GM18520 (cell line): Measurements from ENCODE around the gene CYB5RL.
"Not testable (repeated sequence)": the region's sequence is repeated elsewhere in the genome, so short reads cannot be mapped to it uniquely, and the experiment has no call there.

Experiments used
- ATAC-seq: cut with Tn5 transposase; IDR thresholded peaks from one replicate; pipeline ENCODE4 v1.9.1; 2021; ENCODE audit not compliant: unreplicated experiment

CYB5RL gene

DNA sequence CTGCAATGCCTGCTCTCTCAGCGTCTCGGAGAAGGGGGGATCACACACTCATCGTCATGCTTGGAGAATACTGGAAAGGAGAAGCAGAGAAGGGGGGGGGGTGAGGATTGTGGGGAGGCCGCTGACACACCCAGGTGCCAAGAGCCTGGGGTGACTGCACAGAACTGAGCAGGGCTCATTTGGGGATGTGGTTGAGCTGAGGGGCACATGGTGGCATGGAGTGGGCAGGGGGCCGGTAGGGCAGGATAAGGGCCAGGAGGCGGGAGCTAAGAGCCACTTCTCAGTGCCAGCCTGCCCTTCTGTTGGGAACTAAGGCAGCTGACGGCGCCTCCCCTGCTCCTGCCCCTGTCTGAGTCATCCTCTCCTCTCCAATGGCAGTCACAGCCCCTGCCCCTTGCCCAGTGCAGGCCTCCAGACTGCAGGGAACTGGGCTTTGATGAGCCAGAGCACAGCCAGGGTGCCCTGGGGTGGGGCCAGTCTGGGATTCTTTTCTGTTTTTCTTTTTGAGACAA, 27.3 kb upstream of the CYB5RL start:
- ATAC-seq, result no peak

DNA sequence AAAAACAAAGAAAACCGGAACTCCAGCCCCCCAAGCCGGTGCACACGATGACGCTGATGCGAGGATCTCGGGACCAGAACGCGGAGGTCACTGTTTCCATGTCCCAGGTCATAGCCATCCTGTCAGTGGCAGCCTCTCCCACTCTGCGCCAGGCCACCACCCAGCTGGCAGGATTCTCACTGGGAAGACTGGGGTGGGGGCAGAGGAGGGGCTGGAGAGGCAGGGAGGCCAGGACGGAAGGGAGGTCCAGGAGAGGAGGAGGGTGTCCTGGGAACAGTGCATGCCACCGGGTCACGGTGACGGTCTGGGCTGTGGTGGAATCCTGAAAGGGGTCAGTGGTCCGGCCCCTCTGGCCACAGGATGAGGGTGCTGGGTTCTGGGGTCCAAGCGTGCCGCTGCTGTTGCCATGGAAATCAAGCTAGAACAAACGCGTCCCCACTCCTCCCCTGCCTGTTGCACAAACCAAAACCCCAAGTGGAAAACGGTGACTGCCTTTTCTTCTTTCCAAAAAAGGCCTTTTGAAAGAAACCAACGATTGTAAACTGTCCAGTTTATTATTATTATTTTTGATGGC, 26.2 kb upstream of the CYB5RL start:
- ATAC-seq, result no peak

DNA sequence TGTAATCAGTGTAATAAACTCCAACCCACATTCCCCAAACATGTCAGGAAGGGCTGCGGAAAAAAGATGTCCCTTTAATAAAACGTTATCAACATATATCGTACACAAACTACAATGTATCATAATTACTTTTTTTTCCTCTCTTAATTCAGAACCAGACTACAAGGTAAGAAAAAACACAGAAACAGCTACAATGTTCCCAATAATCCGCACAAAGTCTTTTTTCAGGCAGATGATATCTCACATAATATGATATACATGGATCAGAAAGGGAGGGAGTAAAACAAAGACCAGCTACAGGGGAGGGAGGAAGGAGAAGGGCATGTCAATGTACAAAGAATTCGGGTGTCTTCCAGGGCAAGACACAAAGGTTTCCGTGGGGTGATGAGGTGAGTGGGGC, 25.5 kb upstream of the CYB5RL start:
- no peak for ATAC-seq

DNA sequence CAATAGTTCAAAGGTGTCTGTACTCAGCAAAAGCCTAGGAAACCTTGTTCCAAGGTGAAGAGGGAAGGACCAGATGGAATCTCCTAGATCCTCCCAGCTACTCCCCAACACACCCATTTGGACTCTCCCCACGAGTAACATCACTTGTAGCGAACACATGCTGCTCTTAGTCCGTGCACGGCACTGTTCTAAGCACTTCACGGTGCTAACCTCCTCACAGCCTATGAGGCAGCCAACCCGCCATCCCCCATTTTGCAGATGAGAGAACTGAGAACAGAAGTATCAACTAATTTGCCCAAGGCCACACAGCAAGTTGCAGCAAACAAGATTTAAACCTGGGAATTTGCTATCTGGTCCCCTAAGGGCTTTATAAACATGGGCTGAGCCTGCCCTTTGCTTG, 24.4 kb upstream of the CYB5RL start:
- ATAC-seq, result no peak

DNA sequence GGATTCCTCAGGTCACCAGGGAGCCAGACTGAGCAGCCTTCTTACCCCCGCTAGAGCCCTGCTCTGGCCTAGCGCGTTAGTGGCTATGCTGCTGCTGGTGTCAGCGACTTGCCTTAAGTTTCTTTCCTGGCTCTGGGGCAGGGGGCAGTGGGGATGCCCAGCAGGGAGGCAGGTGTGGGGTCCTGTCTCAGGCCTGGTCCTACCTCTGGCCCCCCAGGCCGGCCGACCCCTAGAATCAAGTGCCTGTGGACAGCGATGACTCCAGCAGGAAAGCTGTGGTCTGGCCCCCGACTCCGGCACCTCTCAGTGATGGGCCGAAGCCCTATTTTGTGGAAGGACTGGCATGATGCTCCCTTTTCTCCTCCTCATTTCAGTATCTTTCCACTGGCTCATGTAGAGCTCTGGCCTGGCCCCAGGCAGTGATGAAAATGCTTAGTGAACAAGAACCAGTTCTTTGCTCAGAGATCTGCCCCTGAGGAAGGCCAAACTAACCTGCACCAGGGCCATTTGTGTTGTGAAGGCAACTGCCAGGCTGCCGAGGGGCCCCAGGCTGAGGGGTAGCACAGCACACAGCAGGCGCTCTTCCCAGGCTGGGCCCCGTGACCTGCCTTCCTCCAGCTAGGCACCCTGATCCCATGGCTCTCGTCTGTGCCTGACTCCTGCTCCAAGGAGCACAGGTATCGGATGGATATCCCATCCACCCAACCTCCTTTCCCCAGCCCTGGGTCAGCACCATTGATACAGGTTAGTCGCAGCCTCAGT, 23.8 kb upstream of the CYB5RL start:
- ATAC-seq, result no peak

DNA sequence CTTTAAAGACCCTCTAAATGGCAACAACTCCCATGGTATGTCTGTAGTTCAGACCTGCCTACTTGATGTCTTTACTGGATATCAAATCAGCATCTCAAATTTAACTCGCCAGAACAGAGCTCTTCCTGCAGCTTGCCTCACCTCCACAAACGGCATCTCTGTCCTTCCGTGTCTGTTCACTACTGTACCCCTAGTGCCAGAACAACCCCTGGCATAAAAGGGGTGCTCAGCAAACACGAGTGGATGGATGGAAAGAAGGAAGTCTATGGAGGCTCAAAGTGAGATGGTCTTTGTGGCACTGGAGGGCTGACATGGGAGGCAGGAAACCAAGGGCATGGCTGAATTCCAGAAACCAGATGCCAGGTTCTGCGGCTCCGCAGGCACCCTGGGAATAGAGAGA, 22.9 kb upstream of the CYB5RL start:
- no peak for ATAC-seq

DNA sequence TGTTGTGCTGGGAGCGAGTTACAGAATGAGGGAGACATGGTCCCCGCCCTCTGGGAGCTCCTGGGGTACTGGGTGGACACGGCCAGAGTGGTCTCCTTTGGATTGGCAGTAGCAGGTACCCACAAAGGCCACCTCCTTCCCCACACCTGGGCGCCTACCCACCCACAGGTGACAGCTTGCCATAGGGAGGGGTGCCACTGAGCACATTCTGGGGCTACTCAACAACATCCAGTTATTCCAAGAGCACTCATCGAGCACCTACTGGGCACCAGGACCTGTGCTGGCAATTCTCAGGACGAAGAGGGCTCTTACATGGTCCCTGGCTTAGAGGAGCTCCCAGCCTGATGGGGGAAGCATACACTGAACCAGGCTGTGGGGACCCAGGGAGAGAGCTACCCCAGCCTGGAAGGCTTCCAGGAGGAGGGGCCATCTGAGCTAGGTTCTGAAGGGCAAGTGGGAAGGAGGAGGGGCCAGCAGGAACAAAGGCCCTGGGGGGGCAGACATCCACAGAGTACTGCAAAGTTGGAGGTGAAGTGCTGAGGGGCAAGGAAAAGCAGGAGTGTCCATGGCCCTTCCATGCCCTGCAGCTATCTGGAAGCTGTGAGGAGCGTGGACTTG, 22.1 kb upstream of the CYB5RL start:
- no peak for ATAC-seq

DNA sequence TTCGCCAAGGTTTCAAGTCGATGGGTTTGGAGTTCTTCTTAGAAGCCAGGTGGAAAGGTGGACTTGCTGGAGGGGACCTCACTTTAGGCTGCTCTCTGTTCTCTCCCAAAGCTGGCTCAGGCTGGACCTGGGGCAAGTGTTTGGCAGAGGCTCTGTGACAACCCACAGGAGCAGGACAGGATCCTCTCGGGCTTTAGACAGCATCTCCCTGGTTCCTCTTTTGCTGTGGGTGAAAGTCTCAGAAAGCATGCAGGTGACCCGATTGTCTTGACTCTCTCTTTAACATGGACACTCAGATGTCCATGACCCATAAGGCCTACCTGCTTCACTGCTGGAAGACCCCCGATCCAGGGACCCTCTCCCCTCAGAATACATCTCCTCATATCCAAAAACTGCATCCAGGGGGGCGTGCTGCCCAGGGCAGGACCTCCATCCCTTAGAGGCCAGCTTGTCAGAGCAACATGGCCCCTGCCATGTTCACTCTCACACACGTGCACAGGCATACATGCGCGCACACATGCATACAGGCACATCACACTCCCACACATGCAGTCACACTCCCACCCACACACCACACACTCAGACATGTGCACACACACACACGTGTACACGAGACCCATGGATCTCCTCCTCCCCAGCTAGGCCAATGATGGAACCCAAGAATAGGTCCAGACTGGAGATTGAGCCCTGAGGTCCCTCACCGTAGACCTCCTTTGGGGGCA, 21.4 kb upstream of the CYB5RL start:
- no peak for ATAC-seq

DNA sequence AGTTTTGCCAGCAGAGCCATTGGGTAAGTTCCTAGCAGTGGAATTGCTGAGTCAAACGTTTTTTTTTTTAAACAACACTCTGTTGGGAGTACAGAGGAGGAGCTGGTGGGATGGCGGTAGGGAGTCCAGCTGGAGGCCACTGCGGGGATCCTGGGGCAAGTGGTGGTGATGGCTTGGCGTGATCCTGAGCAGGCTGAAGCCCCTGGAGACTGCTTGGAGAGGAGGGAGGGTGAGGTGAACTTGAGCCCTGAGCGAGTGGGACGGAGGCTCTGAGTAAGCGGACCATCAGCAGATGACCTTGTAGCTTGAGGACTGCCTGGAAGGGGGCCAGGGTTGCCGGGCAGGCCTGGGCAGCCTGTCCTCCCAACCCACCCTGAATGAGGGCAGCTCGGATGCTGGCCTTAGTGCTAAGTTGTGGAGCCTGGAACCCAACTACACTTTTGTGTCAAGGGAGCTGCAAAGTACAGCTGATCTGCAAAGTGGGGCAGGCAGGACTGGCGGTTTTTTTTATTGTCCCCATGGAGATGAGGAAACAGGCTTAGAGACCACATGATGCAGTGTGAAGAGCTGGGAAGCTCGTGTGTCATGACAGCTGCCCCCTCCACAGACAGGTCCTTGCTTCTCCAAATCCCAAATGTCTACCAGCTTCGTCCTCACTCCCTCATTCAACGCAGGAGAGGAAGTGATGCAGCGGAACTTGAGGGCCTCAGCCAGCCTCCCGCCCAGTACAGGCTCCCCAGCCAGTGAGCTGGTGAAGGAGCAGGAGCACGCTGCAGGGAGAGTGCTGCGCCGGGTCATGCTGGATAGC, 20.4 kb upstream of the CYB5RL start:
- no peak for ATAC-seq

DNA sequence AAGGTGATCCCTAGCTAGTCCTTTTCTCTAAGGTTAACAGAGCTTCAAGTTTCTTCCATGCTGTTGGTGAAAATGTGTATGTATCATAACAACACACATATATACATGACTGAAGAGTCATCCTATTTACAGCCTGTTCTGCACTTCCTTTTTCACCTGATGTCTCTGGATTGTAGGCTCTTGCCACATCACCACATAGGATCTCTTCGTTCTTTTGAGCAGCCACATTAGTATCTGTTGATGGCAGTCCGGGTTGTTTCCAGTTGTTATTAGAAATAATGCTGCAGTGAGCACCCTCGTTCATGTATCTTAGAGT, 19.8 kb upstream of the CYB5RL start:
- no peak for ATAC-seq

DNA sequence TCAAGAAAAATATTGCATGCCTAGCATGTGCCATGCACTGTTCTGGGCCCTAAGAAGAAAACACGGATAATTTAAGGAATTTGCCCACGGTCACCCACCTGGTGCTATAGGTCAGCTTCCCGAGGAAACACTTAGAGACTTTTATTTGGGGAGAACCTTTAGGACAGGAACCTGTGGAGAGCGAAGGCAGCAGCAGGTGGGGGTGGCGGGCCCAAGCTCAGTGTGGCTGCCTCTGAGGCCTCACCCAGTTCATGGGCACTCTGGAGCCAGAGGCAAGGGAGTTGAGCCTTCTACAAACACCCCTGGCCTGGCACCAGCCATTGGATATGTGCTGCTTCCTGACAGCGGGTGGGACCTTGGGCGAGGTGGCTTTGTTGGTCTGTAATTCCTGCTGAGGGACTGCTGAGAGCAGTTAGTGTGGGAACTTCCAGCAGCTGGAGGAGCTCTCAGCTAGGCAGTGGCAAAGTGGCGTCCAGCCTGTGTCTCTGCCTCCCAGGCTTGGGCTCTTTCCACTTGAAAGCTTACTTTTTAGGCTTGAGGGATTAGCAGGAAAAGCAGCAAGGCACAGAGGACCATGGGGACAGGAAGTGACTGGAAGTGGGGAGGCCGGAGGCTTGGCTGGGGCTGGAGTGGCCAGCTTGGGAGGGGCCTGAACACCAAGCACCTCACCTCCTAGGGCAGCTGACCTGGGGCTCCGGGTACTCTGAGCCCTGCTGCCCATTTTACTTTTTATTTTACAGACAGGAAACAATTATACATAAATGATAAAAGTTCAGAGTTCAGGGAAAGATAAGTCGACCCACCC, 19.3 kb upstream of the CYB5RL start:
- ATAC-seq, result no peak

DNA sequence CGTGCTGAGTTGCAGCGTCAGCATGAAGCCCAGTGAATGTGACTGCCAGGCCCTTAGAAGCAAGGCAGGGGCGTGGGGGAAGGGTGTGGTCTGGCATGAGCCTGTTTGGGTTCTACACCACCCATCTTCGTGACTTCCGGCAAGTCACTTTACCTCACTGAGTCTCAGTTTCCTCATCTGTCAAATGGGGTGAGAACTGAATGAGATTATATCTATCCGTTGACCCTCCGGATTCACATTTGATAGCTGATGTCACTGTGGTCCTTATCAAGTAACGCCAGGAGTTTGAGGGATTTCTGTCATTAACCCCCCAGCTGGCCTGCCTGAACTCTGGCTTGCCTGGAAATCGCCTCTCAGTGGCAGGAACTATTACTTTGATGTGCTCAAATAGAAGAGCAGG, 15.7 kb upstream of the CYB5RL start:
- ATAC-seq, result no peak

DNA sequence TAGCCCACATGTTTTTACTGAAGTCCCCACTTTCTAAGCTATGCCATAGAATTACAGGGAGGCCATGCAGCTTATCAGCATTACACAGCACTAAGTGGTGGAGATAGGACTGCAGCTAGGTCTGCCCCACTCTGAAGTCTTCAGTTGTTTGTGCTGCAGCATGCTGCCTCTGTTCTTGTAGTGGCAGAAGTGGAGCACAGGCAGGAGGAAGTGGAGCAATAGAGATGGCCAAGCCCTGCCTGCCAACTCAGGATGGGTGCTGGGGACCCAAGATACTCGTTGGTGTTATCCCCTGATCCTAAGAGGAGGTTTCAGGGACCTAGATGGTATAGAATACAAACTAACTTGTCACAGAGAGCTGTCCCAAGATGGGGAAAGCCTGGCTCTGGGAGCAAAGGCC, 13.0 kb upstream of the CYB5RL start:
- ATAC-seq, result no peak

DNA sequence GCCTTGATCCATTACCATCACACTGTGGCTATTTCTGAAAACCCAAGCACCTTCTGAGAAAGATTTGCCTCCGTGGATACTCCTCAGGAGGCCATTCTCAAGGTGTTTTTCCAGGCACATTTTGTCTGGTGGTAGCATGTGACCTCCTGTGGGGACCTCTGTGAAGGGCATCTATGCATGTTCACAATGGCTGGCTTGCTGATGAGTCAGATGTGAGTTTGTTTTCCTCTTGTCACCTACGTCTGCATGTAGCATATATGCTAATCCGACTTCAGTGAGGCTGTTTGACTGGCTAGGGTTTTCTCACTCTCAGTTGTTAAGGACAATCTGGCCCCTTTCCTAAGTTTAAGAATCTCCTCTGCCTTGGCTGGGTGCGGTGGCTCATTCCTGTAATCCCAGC, 8.1 kb upstream of the CYB5RL start:
- ATAC-seq, result not testable (repeated sequence)

DNA sequence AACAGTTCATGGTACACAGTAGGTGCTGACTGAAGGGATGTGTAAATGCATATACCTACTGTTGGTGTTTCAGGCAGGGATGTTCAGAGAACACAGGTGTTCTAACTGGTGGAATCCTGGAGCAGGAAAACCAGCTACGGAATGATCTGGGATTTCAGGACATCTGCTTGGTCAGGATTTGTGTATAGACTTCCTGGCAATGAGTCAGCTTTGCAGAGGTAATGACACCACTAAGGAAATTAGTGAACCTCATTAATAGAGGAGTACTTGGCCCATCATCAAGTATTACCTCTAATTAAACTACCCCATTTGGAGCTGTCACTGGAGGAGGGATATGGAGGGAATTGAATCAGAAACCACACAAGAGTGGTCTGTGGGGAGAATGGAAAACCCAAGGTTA, 7.5 kb upstream of the CYB5RL start:
- ATAC-seq, result no peak

DNA sequence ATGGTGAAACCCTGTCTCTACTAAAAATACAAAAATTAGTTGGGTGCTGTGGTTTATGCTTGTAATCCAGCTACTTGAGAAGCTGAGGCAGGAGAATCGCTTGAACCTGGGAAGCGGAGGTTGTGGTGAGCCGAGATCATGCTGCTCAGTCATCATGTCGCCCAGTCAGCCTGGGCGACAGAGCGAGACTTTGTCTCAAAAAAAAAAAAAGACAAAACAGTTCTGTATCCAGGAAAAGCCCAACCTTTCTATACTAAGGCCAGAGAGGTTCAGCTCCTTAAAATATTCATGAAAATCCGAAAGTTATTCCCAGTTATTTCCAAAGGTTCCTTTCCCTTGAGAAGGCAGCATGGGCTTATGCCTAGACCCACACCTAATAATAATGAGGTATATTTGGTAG, 4.4 kb upstream of the CYB5RL start:
- no peak for ATAC-seq

DNA sequence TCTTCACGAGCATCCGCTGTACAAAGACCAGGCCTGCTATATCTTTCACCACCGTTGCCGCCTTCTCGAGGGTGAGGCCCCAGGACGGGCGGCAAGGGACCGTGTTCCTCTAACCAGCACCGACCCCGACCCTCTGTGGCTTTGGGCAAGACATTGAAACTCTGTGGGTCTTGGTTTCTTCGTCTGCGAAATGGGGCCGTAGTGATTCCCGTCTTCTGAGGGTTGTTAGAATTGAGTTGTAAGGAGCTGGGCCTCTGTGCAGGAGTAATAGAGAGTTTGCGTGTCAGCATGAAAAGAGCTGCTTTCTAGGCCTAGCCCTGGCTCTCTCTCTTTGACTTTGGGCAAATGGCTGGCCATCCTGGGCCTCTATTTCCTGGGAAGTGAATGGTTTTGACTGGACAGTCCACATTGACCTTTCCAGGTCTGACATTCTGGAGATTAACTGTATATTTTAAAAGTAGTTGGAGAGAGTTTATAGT, 728 bp upstream of the CYB5RL start:
- ATAC-seq, result no peak

DNA sequence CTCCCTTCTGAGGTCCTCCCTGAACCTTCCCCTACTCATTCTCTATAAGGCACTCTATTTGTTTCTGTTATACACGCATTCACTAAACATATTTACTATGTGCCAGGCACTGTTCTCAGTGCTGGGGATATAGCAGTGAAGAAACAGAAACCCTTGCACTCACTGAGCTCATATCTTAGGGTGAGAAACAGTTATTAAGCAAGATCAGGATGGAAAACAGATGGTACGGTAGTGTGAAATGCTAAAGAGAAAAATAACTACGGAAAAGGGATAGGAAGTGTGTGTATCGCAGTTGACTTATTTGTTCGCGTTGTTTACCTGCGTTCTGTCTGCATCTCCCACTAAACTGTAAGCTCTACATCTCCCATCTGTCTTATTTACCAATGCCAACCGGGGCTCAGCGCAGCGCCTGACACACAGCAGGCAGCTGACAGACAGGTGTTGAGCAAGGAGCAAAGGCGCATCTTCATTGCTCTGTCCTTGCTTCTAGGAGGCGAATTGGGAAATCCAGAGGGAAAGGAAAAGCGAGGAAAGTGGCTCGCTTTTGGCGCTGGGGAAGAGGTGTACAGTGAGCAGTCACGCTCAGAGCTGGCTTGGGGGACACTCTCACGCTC, 572 bp downstream of the CYB5RL start:
- no peak for ATAC-seq

DNA sequence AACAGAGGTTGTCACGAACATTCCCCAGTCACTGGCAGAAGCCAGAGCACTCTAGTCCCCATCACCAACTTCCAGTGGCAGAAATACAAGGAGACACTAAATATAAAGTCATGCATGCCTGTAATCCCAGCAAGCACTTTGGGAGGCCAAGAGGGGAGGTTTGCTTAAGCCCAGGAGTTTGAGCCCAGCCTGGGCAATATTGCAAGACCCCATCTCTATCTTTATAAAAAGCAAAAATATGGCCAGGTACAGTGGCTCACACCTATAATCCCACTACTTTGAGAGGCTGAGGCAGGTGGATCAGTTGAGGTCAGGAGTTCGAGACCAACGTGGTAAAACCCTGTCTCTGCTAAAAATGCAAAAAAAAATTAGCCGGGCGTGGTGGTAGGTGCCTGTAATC, 6.4 kb downstream of the CYB5RL start:
- ATAC-seq, result no peak

DNA sequence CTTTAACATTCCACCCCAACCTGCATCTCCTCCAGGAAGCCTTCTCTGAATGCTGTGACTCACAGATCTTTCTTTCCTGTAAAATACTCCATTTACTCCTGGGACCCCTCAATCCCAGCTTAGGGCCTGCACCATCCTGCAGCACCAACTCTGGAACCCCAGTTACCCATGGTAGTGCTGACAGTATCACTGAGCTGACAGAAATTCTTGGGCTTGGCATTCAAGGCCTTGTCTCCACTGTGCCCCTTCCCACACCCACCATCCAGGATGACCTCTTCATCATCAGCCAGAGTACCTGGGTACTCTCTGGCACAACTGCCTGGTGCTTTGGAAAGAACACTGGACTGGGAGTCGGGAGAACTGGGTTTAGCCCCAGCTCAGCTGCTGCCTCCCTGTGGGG, 8.3 kb downstream of the CYB5RL start:
- no peak for ATAC-seq
